Neuronal stem cell (in vitro differentiated cells): Measurements from ENCODE around the gene LAPTM4A.

ENCODE experiments used
- DNase-seq: peaks from one replicate; pipeline ENCODE4 v3.0.0-alpha.2; 2013; ENCODE audit warnings: low spot score
- H2AFZ ChIP-seq: one replicate; pipeline ENCODE4 v1.6.1; 2013; ENCODE audit warnings: mild to moderate bottlenecking, low read length, inconsistent platforms
- H2AK5ac ChIP-seq: 2 replicates; pipeline ENCODE4 v1.6.1; 2013; ENCODE audit warnings: low read depth, mild to moderate bottlenecking, inconsistent platforms, low read length, moderate library complexity, mixed read lengths
- H2BK120ac ChIP-seq: 2 replicates; pipeline ENCODE4 v1.6.1; 2013; ENCODE audit warnings: low read depth, mild to moderate bottlenecking, inconsistent platforms, low read length, moderate library complexity, mixed read lengths
- H2BK12ac ChIP-seq: one replicate; pipeline ENCODE4 v1.6.1; 2013; ENCODE audit warnings: low read length, inconsistent platforms
- H2BK15ac ChIP-seq: 2 replicates; pipeline ENCODE4 v1.6.1; 2013; ENCODE audit warnings: mild to moderate bottlenecking, low read length, inconsistent platforms, mixed read lengths
- H2BK5ac ChIP-seq: one replicate; pipeline ENCODE4 v1.6.1; 2013; ENCODE audit warnings: inconsistent platforms, mild to moderate bottlenecking, low read length, moderate library complexity
- H3K14ac ChIP-seq: one replicate; pipeline ENCODE4 v1.6.1; 2013; ENCODE audit warnings: low read length, inconsistent platforms
- H3K18ac ChIP-seq: 2 replicates; pipeline ENCODE4 v1.6.1; 2013; ENCODE audit warnings: low read length, inconsistent platforms
- H3K23ac ChIP-seq: 2 replicates; pipeline ENCODE4 v1.6.1; 2013; ENCODE audit warnings: low read depth, mild to moderate bottlenecking, mixed read lengths, low read length, inconsistent platforms; ENCODE audit not compliant: poor library complexity
- H3K27ac ChIP-seq: replicated peaks from 3 replicates; pipeline ENCODE4 v1.5.1; 2013; ENCODE audit warnings: low read length, inconsistent platforms
- H3K27me3 ChIP-seq, 3 experiments: 2 replicates each; pipeline ENCODE4 v1.6.1; 2013; ENCODE audit warnings: low read length in 3 of 3, mild to moderate bottlenecking in 2 of 3, inconsistent platforms in 1 of 3, low read depth in 1 of 3, mixed read lengths in 1 of 3, moderate library complexity in 1 of 3; ENCODE audit not compliant: control insufficient read depth in 3 of 3, insufficient read depth in 3 of 3
- H3K36me3 ChIP-seq, 2 donors: replicated peaks in 1 of 2; 2 replicates each; pipeline ENCODE4 v1.6.1; 2013; ENCODE audit warnings: low read length in 2 of 2; ENCODE audit not compliant: control insufficient read depth in 2 of 2, insufficient read depth in 2 of 2
- H3K4ac ChIP-seq: 2 replicates; pipeline ENCODE4 v1.6.1; 2013; ENCODE audit warnings: inconsistent platforms, mild to moderate bottlenecking, low read length, moderate library complexity
- H3K4me1 ChIP-seq, 2 donors: 1 replicate in 1 of 2; 2 replicates in 1 of 2; pipeline ENCODE4 v1.6.1; 2013; ENCODE audit warnings: low read length in 2 of 2, low read depth in 1 of 2; ENCODE audit not compliant: control insufficient read depth in 2 of 2, insufficient read depth in 1 of 2
- H3K4me2 ChIP-seq: one replicate; pipeline ENCODE4 v1.6.1; 2013; ENCODE audit warnings: mild to moderate bottlenecking, low read length, inconsistent platforms; ENCODE audit not compliant: insufficient read depth, poor library complexity, severe bottlenecking
- H3K4me3 ChIP-seq, 2 donors: 2 replicates each; pipeline ENCODE4 v1.5.1; 2013; ENCODE audit warnings: low read length in 2 of 2, mild to moderate bottlenecking in 2 of 2, inconsistent platforms in 1 of 2, moderate library complexity in 1 of 2
- H3K79me1 ChIP-seq: one replicate; pipeline ENCODE4 v1.6.1; 2013; ENCODE audit warnings: low read depth, mild to moderate bottlenecking, inconsistent platforms, low read length, moderate library complexity
- H3K9ac ChIP-seq: one replicate; pipeline ENCODE4 v1.6.1; 2013; ENCODE audit warnings: mild to moderate bottlenecking, low read depth, low read length, inconsistent platforms; ENCODE audit not compliant: poor library complexity
- H3K9me3 ChIP-seq, 2 donors: replicated peaks in 1 of 2; 2 replicates each; pipeline versions ENCODE3 to v1.6.1; 2013; ENCODE audit warnings: low read length in 2 of 2, mild to moderate bottlenecking in 2 of 2, inconsistent platforms in 1 of 2, low read depth in 1 of 2, mixed read lengths in 1 of 2, moderate library complexity in 1 of 2; ENCODE audit not compliant: control insufficient read depth in 2 of 2, insufficient read depth in 1 of 2
- H4K8ac ChIP-seq: one replicate; pipeline ENCODE4 v1.6.1; 2013; ENCODE audit warnings: low read depth, mild to moderate bottlenecking, inconsistent platforms, low read length, moderate library complexity
- H4K91ac ChIP-seq: one replicate; pipeline ENCODE4 v1.6.1; 2013; ENCODE audit warnings: low read length, low read depth, mild to moderate bottlenecking, inconsistent platforms; ENCODE audit not compliant: poor library complexity
- WGBS, 2 donors: extraction: QIAGEN DNeasy Blood & Tissue Kit; methylation state at CpG; one replicate each; pipeline ENCODE4 v1.1.7; 2013; ENCODE audit warnings: missing lambda C conversion rate in 2 of 2, mixed read lengths in 1 of 2; ENCODE audit not compliant: insufficient read length in 2 of 2, insufficient replicate concordance in 1 of 2; ENCODE audit errors: extremely low coverage in 2 of 2; 5-methylcytosine and 5-hydroxymethylcytosine counted together

LAPTM4A gene

DNA sequence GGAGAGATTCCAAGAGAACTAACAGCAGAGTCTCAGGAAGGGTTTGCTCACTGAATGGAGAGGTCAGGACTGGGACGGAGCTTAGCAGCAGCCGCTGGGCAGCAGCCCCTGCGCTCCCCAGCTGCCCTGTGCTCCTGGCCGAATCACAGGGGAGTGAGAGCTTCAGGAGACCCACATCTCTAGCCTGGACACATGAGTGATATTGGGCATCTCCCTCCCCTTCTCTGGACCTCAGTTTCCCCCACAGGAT is 39.5 kb downstream of the LAPTM4A start:
- H3K36me3 ChIP-seq, result no peaks in the 10 kb centered on the region
- peak; percentile 12 for DNase-seq
- H3K4me2 ChIP-seq, result peak overlapping the region; percentile 78
- H3K14ac ChIP-seq, result no peak overlapping the region
- peak overlapping the region; percentile 79 for H3K18ac ChIP-seq
- peaks cover 0 to 33% (median 13%) of the 10 kb centered on the region in 3 experiments for H3K27me3 ChIP-seq
- H4K91ac ChIP-seq, result no peak overlapping the region
- H2AFZ ChIP-seq, result peak overlapping the region; percentile 99
- no peak overlapping the region for H3K4ac ChIP-seq
- H3K9me3 ChIP-seq, result peaks cover 0 to 6% of the 10 kb centered on the region in 2 donors
- H2BK5ac ChIP-seq, result no peak overlapping the region
- H2BK15ac ChIP-seq, result peak overlapping the region; percentile 81
- peak overlapping the region; percentile 61 to 77 for H3K4me3 ChIP-seq
- H4K8ac ChIP-seq, result no peak overlapping the region
- H2AK5ac ChIP-seq, result no peak overlapping the region
- no peaks in the 10 kb centered on the region for H3K79me1 ChIP-seq
- H2BK120ac ChIP-seq, result no peak overlapping the region
- H3K4me1 ChIP-seq, result peaks cover 4 to 6% of the 10 kb centered on the region in 2 donors
- no peak overlapping the region for H2BK12ac ChIP-seq
- WGBS, 2 donors, result no CpG with 5 or more reads among the region's 4 CpGs
- H3K27ac ChIP-seq, result no peak overlapping the region
- H3K23ac ChIP-seq, result peak overlapping the region; percentile 46
- peak overlapping the region; percentile 82 for H3K9ac ChIP-seq

DNA sequence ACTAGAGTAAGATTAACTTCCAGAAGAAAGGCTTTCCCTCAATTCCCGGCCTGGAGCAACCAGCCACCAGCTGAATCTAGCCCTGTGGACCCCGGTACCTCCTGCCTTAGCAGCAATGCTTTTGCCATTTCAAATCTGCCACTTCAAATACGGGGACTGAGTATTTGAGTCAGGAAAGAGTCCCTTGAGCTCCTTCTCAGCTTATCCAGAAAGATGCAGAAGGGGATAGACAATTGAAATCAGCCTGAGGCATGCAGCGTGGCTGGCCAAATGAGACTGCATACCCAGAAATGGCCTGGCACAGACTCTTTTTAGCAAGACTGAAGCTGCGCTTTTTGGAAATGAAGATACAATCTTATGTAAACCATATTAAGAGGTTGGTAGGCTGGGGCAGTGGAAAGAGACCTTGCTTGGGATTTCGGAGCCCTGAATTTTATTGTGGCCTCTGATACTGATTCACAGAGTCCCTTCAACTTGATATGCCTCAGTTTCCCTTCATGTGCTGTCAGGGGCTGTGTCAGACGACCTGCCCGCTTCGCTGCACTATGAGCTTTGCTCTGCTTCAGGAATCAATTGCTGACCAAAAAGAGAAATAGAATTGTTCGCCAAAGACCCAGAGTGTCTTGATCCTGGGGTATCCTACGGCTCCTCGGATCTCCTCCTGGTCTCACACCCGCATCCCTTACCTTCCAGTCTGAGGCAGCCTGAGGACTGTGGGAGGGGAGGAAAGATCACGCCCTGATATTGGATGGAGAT is 40.0 kb downstream of the LAPTM4A start:
- H2BK12ac ChIP-seq, result no peak overlapping the region
- H3K9me3 ChIP-seq, result peaks cover 0 to 6% of the 10 kb centered on the region in 2 donors
- no peak overlapping the region for H4K91ac ChIP-seq
- WGBS, 2 donors, result no CpG with 5 or more reads among the region's 14 CpGs
- H2BK15ac ChIP-seq, result no peak overlapping the region
- H3K9ac ChIP-seq, result no peak overlapping the region
- H2BK5ac ChIP-seq, result no peak overlapping the region
- no peak overlapping the region for H2BK120ac ChIP-seq
- no peak overlapping the region for H3K27ac ChIP-seq
- H2AFZ ChIP-seq, result peak overlapping the region; percentile 99
- no peak overlapping the region for H3K14ac ChIP-seq
- H3K23ac ChIP-seq, result no peak overlapping the region
- DNase-seq, result no peak
- H3K4me1 ChIP-seq, result peaks cover 4 to 6% of the 10 kb centered on the region in 2 donors
- H4K8ac ChIP-seq, result no peak overlapping the region
- peak overlapping the region in 1 of 2 donors; percentile 61 for H3K4me3 ChIP-seq
- no peak overlapping the region for H3K18ac ChIP-seq
- peaks cover 0 to 33% (median 13%) of the 10 kb centered on the region in 3 experiments for H3K27me3 ChIP-seq
- H3K36me3 ChIP-seq, result no peaks in the 10 kb centered on the region
- no peaks in the 10 kb centered on the region for H3K79me1 ChIP-seq
- H3K4ac ChIP-seq, result no peak overlapping the region
- no peak overlapping the region for H2AK5ac ChIP-seq
- no peak overlapping the region for H3K4me2 ChIP-seq

DNA sequence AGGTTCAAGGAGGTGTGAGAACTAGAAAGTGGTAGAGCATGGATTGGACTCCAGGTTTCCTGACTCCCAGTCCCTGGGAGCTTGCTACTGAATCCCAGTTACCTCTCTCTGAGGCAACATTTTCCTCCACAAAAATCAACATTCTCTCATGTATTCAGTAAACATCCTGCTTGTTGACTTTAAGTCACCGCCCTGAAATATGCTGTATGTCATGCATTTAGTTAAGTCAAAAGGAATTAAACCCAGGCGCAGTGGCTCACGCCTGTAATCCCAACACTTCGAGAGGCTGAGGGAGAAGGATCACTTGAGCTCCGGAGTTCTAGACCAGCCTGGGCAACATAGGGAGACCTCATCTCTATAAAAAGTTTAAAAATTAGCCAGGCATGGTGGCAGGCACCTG is 42.7 kb downstream of the LAPTM4A start:
- no peak overlapping the region for H3K18ac ChIP-seq
- H2AFZ ChIP-seq, result no peak overlapping the region
- H3K9me3 ChIP-seq, result no peaks in the 10 kb centered on the region
- no peak overlapping the region for H2BK15ac ChIP-seq
- H3K9ac ChIP-seq, result no peak overlapping the region
- no peak overlapping the region for H2BK5ac ChIP-seq
- no peak overlapping the region for H3K4me3 ChIP-seq
- no CpG with 5 or more reads among the region's 5 CpGs for WGBS, 2 donors
- DNase-seq, result no peak
- H3K4ac ChIP-seq, result no peak overlapping the region
- no peak overlapping the region for H3K27ac ChIP-seq
- H3K4me2 ChIP-seq, result no peak overlapping the region
- no peak overlapping the region for H2BK12ac ChIP-seq
- H3K79me1 ChIP-seq, result no peaks in the 10 kb centered on the region
- no peaks in the 10 kb centered on the region for H3K36me3 ChIP-seq
- no peak overlapping the region for H2AK5ac ChIP-seq
- H3K23ac ChIP-seq, result no peak overlapping the region
- peaks cover 3 to 6% of the 10 kb centered on the region in 2 donors for H3K4me1 ChIP-seq
- H3K14ac ChIP-seq, result no peak overlapping the region
- H2BK120ac ChIP-seq, result no peak overlapping the region
- H4K91ac ChIP-seq, result no peak overlapping the region
- H4K8ac ChIP-seq, result no peak overlapping the region
- H3K27me3 ChIP-seq, result peaks cover 0 to 27% (median 13%) of the 10 kb centered on the region in 3 experiments

DNA sequence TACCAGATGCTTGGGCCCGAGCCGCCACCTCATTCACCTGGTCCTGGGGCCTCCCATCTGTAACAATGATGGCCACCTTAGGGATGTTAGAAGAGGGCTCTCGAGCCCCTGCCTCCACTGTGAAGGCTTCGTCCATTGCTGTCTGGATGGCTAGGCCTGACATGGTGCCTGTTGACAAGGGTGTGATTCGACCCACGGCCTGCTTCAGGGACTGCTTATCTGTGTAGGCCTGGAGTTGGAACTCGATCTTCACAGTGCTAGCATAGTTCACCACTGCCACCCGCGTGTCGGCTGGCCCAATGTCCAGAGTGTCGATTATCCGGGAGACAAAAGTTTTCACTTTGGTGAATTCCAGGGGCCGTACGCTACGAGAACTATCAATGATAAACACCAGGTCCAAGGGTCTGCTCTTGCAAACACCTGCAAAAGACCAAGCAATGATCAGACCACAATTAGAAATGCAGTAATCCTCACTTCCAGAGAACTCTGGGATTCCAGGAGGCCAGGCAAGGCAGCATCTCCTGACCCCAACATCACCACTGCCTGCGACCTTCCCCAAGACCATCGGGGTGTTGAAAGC is 45.4 kb downstream of the LAPTM4A start:
- H2AFZ ChIP-seq, result no peak overlapping the region
- H2BK5ac ChIP-seq, result no peak overlapping the region
- H4K91ac ChIP-seq, result no peak overlapping the region
- H3K27ac ChIP-seq, result no peak overlapping the region
- H2AK5ac ChIP-seq, result no peak overlapping the region
- no peak overlapping the region for H3K4ac ChIP-seq
- H3K23ac ChIP-seq, result peak overlapping the region; percentile 23
- no peak overlapping the region for H2BK12ac ChIP-seq
- no peak overlapping the region for H2BK120ac ChIP-seq
- no peak overlapping the region for H3K18ac ChIP-seq
- no peak overlapping the region for H3K4me2 ChIP-seq
- no peak overlapping the region for H2BK15ac ChIP-seq
- WGBS, 2 donors, result no CpG with 5 or more reads among the region's 17 CpGs
- no peak for DNase-seq
- H3K4me3 ChIP-seq, result no peak overlapping the region
- H3K79me1 ChIP-seq, result no peaks in the 10 kb centered on the region
- H3K4me1 ChIP-seq, result no peaks in the 10 kb centered on the region
- no peaks in the 10 kb centered on the region for H3K9me3 ChIP-seq
- H4K8ac ChIP-seq, result no peak overlapping the region
- no peak overlapping the region for H3K9ac ChIP-seq
- no peak overlapping the region for H3K14ac ChIP-seq
- H3K36me3 ChIP-seq, result no peaks in the 10 kb centered on the region
- H3K27me3 ChIP-seq, result peaks cover 0 to 6% (median 2%) of the 10 kb centered on the region in 3 experiments
